ENCODE data around the gene OPA1. TPM values are rescaled to one million over a fixed set of nuclear protein-coding genes. Genes with fewer than 3 reads are reported as not detected.

The OPA1 gene
- total and polyA plus RNA-seq, 2 experiments from 2014 or later = 24.9 to 89.9 TPM

DNA sequence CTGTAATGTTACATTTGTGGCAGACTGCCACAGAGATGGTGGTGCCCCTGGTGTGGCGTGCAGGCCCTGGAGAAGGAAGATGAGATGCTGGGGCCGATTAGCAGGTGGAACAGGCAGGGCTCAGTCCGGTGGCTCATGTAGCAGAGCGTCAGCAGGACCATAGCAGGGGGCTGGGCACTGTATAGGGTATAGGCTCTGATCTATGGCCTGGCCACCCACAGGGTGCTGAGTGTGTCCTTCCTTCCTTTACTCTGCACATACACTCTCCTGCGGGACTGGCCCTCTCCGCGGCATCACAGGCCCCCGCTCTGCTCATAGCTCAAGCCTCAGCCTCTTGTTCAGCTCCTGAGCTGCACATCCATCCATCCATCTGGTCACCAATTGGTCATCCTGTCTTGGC is 143.6 kb downstream of the OPA1 start:
- Histone ChIP-seq H4K20me1 (replicated peaks; ENCODE audit: insufficient read depth) (no peaks in the 10 kb centered on the region), H3K9me2 (ENCODE audit: insufficient read depth) (no peaks in the 10 kb centered on the region), H3K79me2 (replicated peaks; ENCODE audit: insufficient read depth) (no peaks in the 10 kb centered on the region), H3K4me2 (no peak overlapping the region), H3K4me3 (no peak overlapping the region), H3F3A (replicated peaks; ENCODE audit: low read depth) (no peaks in the 10 kb centered on the region), H3K4me1 (ENCODE audit: insufficient read depth) (peaks cover 5% of the 10 kb centered on the region; the same call in 1 of the 2 replicates), H3K27ac (ENCODE audit: low read depth) (no peak overlapping the region), H2AFZ (no peak overlapping the region), H3K36me3 (ENCODE audit: insufficient read depth) (no peaks in the 10 kb centered on the region), H3K27me3 (ENCODE audit: insufficient read depth) (no peaks in the 10 kb centered on the region)
- peaks cover 4% of the 10 kb centered on the region for H3K4me1 Mint-ChIP-seq
- ATAC-seq (no peak), DNase-seq (ENCODE audit: low spot score) (no peak)
- no peaks in the 10 kb centered on the region for H3K9me3 Mint-ChIP-seq
- TF ChIP-seq STAT1 (IDR thresholded peaks at IDR 0.05; ENCODE audit: unreplicated experiment) (no peak), EZH2 (IDR thresholded peaks at IDR 0.05; ENCODE audit: low read depth, unreplicated experiment) (no peak)
- TF ChIP-seq, protein P1, sequence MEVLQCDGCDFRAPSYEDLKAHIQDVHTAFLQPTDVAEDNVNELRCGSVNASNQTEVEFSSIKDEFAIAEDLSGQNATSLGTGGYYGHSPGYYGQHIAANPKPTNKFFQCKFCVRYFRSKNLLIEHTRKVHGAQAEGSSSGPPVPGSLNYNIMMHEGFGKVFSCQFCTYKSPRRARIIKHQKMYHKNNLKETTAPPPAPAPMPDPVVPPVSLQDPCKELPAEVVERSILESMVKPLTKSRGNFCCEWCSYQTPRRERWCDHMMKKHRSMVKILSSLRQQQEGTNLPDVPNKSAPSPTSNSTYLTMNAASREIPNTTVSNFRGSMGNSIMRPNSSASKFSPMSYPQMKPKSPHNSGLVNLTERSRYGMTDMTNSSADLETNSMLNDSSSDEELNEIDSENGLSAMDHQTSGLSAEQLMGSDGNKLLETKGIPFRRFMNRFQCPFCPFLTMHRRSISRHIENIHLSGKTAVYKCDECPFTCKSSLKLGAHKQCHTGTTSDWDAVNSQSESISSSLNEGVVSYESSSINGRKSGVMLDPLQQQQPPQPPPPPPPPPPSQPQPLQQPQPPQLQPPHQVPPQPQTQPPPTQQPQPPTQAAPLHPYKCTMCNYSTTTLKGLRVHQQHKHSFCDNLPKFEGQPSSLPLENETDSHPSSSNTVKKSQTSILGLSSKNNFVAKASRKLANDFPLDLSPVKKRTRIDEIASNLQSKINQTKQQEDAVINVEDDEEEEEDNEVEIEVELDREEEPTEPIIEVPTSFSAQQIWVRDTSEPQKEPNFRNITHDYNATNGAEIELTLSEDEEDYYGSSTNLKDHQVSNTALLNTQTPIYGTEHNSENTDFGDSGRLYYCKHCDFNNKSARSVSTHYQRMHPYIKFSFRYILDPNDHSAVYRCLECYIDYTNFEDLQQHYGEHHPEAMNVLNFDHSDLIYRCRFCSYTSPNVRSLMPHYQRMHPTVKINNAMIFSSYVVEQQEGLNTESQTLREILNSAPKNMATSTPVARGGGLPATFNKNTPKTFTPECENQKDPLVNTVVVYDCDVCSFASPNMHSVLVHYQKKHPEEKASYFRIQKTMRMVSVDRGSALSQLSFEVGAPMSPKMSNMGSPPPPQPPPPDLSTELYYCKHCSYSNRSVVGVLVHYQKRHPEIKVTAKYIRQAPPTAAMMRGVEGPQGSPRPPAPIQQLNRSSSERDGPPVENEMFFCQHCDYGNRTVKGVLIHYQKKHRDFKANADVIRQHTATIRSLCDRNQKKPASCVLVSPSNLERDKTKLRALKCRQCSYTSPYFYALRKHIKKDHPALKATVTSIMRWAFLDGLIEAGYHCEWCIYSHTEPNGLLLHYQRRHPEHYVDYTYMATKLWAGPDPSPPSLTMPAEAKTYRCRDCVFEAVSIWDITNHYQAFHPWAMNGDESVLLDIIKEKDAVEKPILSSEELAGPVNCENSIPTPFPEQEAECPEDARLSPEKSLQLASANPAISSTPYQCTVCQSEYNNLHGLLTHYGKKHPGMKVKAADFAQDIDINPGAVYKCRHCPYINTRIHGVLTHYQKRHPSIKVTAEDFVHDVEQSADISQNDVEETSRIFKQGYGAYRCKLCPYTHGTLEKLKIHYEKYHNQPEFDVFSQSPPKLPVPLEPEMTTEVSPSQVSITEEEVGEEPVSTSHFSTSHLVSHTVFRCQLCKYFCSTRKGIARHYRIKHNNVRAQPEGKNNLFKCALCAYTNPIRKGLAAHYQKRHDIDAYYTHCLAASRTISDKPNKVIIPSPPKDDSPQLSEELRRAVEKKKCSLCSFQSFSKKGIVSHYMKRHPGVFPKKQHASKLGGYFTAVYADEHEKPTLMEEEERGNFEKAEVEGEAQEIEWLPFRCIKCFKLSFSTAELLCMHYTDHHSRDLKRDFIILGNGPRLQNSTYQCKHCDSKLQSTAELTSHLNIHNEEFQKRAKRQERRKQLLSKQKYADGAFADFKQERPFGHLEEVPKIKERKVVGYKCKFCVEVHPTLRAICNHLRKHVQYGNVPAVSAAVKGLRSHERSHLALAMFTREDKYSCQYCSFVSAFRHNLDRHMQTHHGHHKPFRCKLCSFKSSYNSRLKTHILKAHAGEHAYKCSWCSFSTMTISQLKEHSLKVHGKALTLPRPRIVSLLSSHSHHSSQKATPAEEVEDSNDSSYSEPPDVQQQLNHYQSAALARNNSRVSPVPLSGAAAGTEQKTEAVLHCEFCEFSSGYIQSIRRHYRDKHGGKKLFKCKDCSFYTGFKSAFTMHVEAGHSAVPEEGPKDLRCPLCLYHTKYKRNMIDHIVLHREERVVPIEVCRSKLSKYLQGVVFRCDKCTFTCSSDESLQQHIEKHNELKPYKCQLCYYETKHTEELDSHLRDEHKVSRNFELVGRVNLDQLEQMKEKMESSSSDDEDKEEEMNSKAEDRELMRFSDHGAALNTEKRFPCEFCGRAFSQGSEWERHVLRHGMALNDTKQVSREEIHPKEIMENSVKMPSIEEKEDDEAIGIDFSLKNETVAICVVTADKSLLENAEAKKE (CRISPR knock-in tag; IDR thresholded peaks at IDR 0.05) = no peak
- no peaks in the 10 kb centered on the region for H3K36me3 Mint-ChIP-seq (ENCODE audit: low read depth)
- no peak overlapping the region for H3K4me3 Mint-ChIP-seq
- H3K27ac Mint-ChIP-seq = no peak overlapping the region
- peaks cover 11% of the 10 kb centered on the region for H3K27me3 Mint-ChIP-seq (ENCODE audit: insufficient read depth, low read depth, poor library complexity)

DNA sequence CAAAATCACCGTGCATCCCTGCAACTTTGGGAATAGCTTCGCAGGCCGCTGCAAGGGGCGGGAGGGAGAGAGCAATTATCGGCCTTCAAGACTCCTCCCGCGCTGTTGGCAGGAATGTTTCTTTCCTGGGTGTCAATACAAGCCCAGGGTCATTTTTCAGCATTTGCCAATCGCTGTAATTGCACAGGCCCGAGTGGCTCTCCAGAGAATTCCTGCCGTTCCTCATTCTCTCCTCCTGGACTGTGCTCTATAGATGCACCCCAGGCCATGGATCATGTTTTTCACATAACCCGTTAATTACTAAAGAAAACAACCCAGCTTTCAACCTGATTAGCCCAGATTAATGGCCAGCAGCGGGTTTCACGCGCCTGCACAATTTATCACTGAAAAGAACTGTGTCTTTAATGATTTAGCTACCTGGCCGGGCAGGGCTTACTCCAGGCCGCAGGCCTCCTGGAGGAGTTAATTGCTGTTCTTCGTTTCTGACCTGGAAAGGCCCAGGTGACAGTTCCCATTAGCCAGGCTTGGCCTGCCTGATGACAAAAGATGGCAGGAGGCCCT is 144.3 kb downstream of the OPA1 start:
- no peak overlapping the region for H3K4me2 ChIP-seq
- no peaks in the 10 kb centered on the region for H3F3A ChIP-seq (replicated peaks; ENCODE audit: low read depth)
- H3K9me2 ChIP-seq (ENCODE audit: insufficient read depth) = no peaks in the 10 kb centered on the region
- H4K20me1 ChIP-seq (replicated peaks; ENCODE audit: insufficient read depth) = no peaks in the 10 kb centered on the region
- Mint-ChIP-seq H3K27ac (no peak overlapping the region), H3K27me3 (ENCODE audit: insufficient read depth, low read depth, poor library complexity) (peaks cover 7% of the 10 kb centered on the region), H3K4me3 (no peak overlapping the region), H3K9me3 (no peaks in the 10 kb centered on the region), H3K36me3 (ENCODE audit: low read depth) (no peaks in the 10 kb centered on the region), H3K4me1 (no peaks in the 10 kb centered on the region; the same call in 2 of the 3 replicates)
- DNase-seq (ENCODE audit: low spot score) (no peak), ATAC-seq (no peak)
- H3K27ac ChIP-seq (ENCODE audit: low read depth) = no peak overlapping the region
- H3K4me1 ChIP-seq (ENCODE audit: insufficient read depth) = no peaks in the 10 kb centered on the region
- no peaks in the 10 kb centered on the region for H3K36me3 ChIP-seq (ENCODE audit: insufficient read depth)
- no peak overlapping the region for H3K4me3 ChIP-seq
- no peaks in the 10 kb centered on the region for H3K79me2 ChIP-seq (replicated peaks; ENCODE audit: insufficient read depth)
- H2AFZ ChIP-seq = peak overlapping the region; percentile 52; the same call in 1 of the 2 replicates
- no peaks in the 10 kb centered on the region for H3K27me3 ChIP-seq (ENCODE audit: insufficient read depth)
- TF ChIP-seq EZH2phosphoT487 (IDR thresholded peaks at IDR 0.05; ENCODE audit: unreplicated experiment) = no peak
- TF ChIP-seq STAT1 (IDR thresholded peaks at IDR 0.05; ENCODE audit: unreplicated experiment) = no peak
- TF ChIP-seq, protein P2, sequence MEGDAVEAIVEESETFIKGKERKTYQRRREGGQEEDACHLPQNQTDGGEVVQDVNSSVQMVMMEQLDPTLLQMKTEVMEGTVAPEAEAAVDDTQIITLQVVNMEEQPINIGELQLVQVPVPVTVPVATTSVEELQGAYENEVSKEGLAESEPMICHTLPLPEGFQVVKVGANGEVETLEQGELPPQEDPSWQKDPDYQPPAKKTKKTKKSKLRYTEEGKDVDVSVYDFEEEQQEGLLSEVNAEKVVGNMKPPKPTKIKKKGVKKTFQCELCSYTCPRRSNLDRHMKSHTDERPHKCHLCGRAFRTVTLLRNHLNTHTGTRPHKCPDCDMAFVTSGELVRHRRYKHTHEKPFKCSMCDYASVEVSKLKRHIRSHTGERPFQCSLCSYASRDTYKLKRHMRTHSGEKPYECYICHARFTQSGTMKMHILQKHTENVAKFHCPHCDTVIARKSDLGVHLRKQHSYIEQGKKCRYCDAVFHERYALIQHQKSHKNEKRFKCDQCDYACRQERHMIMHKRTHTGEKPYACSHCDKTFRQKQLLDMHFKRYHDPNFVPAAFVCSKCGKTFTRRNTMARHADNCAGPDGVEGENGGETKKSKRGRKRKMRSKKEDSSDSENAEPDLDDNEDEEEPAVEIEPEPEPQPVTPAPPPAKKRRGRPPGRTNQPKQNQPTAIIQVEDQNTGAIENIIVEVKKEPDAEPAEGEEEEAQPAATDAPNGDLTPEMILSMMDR (conservative IDR thresholded peaks at IDR 0.05; ENCODE audit: low read depth in 2 of 2) = no peak
- TF ChIP-seq EZH2 (IDR thresholded peaks at IDR 0.05; ENCODE audit: low read depth, unreplicated experiment) = no peak
- TF ChIP-seq POLR2AphosphoS5 (IDR thresholded peaks at IDR 0.05; ENCODE audit: low read depth) = no peak

All from GM23338 (cell line).